IPS-18c (cell line): ENCODE results near the gene FRMD8.
"Not testable (repeated sequence)": the region's sequence is repeated elsewhere in the genome, so short reads cannot be mapped to it uniquely, and the experiment has no call there.

ENCODE experiments used
- H3K4me3 ChIP-seq: 2 replicates; pipeline ENCODE4 v1.7.0; 2013; ENCODE audit warnings: low read depth, mild to moderate bottlenecking, low read length, moderate library complexity; ENCODE audit not compliant: insufficient read depth
- H3K9me3 ChIP-seq: one replicate; pipeline ENCODE4 v1.6.1; 2013; ENCODE audit warnings: mild to moderate bottlenecking, low read length, moderate library complexity; ENCODE audit not compliant: control insufficient read depth, insufficient read depth

The FRMD8 gene

DNA sequence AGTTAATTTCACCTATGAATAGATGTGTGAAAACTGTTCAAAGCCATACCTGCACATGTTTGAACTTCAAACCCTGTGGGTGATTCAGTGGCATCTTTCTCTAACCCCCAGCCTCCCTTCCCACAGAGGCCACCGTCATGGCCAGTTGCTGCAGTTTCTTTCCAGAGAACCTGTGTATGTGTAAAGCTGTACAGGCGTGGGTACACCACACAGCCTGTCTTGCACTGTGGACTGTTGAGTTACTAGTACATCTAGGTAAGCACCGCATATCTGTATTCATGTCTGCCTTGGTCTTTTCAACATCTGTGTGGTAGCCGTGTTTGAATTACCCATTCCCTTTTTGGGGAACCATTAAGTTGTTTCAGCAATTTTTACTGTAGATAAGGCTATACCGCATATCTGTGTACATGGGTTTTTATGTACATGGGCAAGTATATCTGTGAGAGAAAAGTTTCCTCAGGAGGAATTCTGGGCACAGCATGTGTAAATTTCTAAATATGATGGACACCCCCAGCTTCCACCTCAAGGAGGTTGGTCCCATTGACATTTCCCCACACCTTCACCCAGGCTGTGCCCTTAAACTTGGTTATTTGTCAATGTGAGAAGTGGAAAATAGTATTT, 50.1 kb downstream of the FRMD8 start:
- H3K9me3 ChIP-seq, result no peaks in the 10 kb centered on the region
- no peak overlapping the region for H3K4me3 ChIP-seq

- Histone ChIP-seq H3K4me3 (no peak overlapping the region), H3K9me3 (no peaks in the 10 kb centered on the region)
Observed at GRCh38 chr11:65437436-65438227, 51.2 kb downstream of the FRMD8 start.

DNA sequence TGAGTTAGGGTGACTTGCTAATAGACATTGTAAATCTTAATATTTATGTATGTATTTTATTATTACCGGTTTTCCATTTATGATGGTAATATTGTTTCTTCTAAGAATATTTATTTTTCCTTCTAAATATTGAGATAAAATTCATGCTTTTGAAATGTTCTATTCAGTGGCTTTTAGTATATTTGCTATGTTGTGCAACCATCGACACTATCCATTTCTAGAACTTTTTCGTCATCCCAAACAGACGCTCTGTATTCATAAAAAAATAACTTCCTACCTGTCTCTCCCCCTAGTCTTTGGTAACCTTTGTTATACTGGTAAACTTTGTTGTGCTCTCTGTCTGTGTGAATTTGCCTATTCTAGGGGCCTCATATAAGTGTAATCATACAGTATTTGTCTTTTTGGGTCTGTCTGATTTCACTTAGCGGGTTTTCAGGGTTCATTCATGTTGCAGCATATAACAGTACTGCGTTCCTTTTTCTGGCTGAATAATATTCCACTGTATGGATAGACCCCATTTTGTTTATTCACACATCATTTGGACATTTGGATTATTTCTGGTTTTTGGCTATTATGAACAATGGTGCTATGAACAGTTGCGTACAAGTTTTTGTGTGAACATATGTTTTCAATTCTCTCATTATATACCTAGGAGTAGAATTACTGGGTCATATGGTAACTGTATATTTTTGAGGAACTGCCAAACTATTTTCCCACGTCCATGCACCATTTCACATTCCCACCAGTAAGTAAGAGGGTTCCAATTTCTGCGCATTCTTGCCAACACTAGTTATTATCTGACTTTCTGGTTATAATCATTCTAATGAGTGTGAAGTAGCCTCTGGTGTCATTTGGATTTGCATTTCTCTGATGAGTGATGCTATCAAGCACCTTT, 52.1 kb downstream of the FRMD8 start:
- no peak overlapping the region for H3K4me3 ChIP-seq
- H3K9me3 ChIP-seq, result no peaks in the 10 kb centered on the region

DNA sequence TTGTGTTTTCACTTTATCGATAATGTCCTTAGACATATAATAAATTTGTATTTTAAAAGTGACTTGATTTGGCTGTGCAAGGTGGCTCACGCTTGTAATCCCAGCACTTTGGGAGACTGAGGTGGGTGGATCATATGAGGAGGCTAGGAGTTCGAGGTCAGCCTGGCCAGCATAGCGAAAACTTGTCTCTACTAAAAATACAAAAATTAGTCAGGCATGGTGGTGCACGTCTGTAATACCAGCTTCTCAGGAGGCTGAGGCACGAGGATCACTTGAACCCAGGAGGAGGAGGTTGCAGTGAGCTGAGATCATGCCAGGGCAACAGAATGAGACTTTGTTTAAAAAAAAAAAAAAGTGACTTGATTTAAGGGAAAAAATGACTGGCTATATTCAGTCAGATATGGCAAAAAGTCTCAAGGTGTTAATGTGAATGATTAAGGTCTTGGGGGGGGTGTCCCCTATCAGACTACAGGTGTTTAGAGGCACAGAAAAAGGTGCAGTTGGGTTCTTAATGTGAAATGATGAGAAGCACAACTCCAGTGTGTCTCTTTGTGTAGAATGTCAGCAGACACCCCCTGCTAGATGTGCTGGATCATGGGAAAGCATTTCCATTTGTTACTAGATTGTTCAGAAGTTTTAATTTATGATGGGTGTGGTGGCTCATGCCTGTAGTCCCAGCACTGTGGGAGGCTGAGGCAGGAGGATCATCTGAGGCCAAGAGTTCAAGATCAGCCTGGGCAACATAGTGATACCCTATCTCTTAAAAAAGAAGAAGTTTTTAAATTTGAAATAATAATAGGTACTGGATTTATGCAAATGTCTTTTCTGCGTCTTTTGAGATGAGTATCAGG, 53.1 kb downstream of the FRMD8 start:
- H3K4me3 ChIP-seq, result no peak overlapping the region
- H3K9me3 ChIP-seq, result no peaks in the 10 kb centered on the region

GRCh38 chr11:65440831-65441499, 54.5 kb downstream of the FRMD8 start:
- Histone ChIP-seq H3K4me3 (no peak overlapping the region), H3K9me3 (no peaks in the 10 kb centered on the region)

DNA sequence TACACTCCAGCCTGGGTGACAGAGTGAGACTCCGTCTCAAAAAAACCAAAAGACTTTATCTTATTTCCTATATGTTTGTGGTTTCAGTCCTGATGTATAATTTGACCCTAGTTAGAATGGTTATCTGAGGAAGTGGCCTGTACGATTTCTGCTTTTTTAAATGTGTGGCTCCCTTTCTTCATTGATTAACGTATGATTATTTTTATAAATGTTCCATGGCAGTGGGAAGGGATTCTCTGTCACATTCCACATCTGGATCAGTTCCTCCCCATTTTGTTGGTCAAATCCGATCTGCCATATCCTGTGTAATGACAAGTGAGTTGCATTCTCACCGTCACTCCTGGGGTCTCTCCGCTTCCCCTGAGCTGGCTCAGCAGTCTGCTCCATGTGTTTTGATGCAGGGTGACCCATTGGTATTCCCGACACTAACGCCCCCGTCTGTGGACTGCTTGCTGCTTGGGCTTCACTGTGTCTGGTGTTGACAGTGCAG, 56.5 kb downstream of the FRMD8 start:
- Histone ChIP-seq H3K4me3 (no peak overlapping the region), H3K9me3 (no peaks in the 10 kb centered on the region)

GRCh38 chr11:65444314-65445051, 58.0 kb downstream of the FRMD8 start:
- Histone ChIP-seq H3K9me3 (no peaks in the 10 kb centered on the region), H3K4me3 (no peak overlapping the region)

DNA sequence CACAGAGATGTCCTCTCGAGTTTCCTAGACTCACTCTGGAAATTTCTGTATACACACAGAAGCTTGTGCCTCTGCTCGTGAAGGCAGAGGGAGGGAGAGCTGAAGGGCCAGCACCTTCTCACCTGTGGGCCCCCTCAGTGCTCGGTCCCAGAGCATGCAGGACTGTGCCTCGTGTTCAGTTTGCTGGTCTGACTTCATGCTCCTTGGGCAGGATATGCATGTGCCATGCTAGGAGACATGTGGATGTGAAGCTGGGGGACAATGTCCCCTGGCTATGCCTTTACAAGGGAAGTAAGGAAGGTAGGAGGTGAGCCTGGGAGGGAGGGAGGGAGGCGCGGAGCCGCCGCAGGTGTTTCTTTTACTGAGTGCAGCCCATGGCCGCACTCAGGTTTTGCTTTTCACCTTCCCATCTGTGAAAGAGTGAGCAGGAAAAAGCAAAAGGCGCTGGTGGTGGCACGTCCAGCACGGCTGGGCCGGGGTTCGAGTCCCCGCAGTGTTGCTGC, 58.7 kb downstream of the FRMD8 start:
- Histone ChIP-seq H3K4me3 (no peak overlapping the region), H3K9me3 (no peaks in the 10 kb centered on the region)

GRCh38 chr11:65445604-65446445, 59.4 kb downstream of the FRMD8 start:
- no peak overlapping the region for H3K4me3 ChIP-seq
- H3K9me3 ChIP-seq, result no peaks in the 10 kb centered on the region

DNA sequence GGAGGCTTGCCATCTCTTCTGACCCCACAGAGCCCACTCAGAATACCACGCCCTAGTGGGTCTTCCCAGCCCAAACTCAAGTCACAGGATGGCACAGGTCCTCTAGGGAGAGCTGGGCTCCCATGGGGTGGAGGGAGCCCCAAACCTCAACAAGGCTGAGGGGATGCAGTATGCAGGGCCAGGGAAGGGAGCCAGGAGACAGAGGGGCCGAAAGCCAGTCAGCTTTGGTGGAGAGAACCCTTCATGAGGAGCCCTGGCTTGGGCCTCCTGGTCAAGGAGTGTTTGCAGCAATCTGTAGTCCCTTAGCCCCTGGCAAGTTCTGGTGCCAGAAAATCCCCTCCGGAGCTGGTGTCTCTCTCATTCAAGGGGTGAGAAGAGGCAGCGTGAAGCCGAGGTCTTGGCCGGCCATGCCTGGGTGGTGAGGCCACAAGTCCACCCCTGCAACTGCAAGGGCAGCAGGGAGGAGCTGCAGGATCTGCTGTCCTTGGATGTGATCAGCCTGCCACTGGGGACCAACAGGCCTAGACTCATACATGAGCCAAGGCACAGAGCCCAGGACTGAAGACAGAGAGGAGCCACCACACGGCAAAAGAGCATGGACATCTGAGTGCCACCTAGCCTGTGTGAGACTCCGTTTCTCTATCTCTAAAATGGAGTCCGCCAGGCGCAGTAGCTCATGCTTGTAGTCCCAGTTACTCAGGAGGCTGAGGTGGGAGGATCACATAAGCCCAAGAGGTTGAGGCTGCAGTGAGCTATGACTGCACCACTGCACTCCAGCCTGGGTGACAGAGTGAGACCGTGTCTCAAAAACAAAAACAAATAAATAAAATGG, 60.2 kb downstream of the FRMD8 start:
- Histone ChIP-seq H3K9me3 (no peaks in the 10 kb centered on the region), H3K4me3 (no peak overlapping the region)

- H3K9me3 ChIP-seq, result no peaks in the 10 kb centered on the region
- H3K4me3 ChIP-seq, result no peak overlapping the region
Observed at GRCh38 chr11:65448074-65448417, 61.6 kb downstream of the FRMD8 start.

DNA sequence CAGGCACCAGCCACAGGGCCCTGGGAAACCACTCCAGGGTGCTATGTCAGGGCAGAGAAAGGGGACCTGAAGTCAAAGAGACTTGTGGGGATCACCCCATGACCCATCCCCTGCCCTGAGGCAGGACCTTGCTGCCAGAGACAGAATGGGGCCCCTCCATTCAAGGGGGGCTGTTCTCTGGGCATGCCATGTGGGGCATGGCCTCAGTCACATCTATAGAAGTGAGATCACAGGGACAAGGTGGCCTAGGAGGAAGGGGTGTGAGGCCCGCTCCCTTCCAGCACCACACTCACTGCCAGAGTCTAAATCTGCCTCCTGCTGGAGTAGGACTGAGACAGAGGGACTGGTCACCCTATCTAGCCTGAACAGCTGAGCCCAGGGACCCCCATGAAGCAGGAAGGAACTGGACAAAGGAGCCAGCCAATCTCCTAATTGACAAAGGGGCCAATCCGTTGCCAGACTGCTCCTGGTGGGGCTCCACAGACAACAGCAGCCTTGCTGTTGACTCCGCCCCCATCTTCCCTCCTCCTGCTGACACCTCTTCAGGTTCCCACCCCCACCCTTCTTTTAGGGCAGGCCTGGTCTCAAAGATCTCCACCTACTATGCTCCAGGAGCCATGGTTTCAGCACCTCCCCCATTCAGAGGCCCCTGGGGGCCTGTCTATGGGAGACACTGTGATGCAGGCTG, 62.1 kb downstream of the FRMD8 start:
- H3K4me3 ChIP-seq, result no peak overlapping the region
- H3K9me3 ChIP-seq, result no peaks in the 10 kb centered on the region

DNA sequence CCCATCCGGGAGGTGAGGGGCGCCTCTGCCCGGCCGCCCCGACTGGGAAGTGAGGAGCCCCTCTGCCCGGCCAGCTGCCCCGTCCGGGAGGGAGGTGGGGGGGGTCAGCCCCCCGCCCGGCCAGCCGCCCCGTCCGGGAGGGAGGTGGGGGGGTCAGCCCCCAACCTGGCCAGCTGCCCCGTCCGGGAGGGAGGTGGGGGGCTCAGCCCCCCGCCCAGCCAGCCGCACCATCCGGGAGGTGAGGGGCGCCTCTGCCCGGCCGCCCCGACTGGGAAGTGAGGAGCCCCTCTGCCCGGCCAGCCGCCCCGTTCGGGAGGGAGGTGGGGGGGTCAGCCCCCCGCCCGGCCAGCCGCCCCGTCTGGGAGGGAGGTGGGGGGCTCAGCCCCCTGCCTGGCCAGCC, 64.9 kb downstream of the FRMD8 start:
- not testable (repeated sequence) for H3K9me3 ChIP-seq, H3K4me3 ChIP-seq

DNA sequence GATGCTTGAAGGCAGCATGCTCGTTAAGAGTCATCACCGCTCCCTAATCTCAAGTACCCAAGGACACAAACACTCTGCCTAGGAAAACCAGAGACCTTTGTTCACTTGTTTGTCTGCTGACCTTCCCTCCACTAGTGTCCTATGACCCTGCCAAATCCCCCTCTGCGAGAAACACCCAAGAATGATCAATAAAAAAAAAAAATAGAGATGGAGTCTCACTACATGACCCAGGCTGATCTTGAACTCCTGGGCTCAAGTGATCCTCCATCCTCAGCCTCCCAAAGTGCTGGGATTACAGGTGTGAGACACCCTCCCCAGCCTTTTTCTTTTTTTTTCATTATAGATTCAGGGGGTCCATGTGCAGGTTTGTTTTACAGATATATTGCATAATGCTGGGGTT, 65.8 kb downstream of the FRMD8 start:
- H3K9me3 ChIP-seq, H3K4me3 ChIP-seq: not testable (repeated sequence)
